ENCODE measurements around the gene VKORC1.

DNA sequence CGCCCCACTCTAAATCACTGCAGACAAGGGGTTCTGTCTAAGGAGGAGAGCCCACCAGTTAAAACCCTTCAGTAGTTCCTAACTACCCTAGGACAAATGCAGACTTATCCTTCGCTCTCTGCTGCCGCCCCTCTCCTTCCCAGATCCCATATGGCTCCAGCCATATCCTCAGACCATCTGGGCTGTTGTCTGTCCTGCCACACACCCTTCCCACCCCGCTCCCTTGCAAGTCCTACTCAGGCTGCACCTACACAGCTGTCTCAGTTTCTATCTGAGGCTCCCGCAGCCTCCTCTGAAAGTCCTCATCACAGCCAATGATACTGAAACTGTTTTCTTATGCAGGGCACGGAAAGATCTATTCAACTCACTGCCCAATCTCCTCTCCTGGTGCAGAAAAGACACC lies 12.9 kb upstream of the VKORC1 start:
- TF ChIP-seq, protein P1, sequence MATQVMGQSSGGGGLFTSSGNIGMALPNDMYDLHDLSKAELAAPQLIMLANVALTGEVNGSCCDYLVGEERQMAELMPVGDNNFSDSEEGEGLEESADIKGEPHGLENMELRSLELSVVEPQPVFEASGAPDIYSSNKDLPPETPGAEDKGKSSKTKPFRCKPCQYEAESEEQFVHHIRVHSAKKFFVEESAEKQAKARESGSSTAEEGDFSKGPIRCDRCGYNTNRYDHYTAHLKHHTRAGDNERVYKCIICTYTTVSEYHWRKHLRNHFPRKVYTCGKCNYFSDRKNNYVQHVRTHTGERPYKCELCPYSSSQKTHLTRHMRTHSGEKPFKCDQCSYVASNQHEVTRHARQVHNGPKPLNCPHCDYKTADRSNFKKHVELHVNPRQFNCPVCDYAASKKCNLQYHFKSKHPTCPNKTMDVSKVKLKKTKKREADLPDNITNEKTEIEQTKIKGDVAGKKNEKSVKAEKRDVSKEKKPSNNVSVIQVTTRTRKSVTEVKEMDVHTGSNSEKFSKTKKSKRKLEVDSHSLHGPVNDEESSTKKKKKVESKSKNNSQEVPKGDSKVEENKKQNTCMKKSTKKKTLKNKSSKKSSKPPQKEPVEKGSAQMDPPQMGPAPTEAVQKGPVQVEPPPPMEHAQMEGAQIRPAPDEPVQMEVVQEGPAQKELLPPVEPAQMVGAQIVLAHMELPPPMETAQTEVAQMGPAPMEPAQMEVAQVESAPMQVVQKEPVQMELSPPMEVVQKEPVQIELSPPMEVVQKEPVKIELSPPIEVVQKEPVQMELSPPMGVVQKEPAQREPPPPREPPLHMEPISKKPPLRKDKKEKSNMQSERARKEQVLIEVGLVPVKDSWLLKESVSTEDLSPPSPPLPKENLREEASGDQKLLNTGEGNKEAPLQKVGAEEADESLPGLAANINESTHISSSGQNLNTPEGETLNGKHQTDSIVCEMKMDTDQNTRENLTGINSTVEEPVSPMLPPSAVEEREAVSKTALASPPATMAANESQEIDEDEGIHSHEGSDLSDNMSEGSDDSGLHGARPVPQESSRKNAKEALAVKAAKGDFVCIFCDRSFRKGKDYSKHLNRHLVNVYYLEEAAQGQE (IDR thresholded peaks at IDR 0.05; ENCODE audit: insufficient read depth in 1 of 2, low read depth in 2 of 2, low read length in 2 of 2), result no peak
- TF ChIP-seq POLR2AphosphoS5 (IDR thresholded peaks at IDR 0.05; ENCODE audit: low read depth, low read length), result no peak
- no peak for TF ChIP-seq SIN3A (IDR thresholded peaks at IDR 0.05; ENCODE audit: borderline replicate concordance, insufficient read depth, low read length)
- no peak; the same call in 1 of the 2 replicates for TF ChIP-seq TAF1 (IDR thresholded peaks at IDR 0.05; ENCODE audit: borderline replicate concordance, insufficient read depth, low read length)
